Measurements from ENCODE around the gene ANKRD6. TPM values are rescaled to one million over a fixed set of nuclear protein-coding genes. Genes with fewer than 3 reads are reported as not detected.

The ANKRD6 gene
- total RNA-seq, 2 experiments from 2014 or later, result 2.4 to 7.0 TPM

DNA sequence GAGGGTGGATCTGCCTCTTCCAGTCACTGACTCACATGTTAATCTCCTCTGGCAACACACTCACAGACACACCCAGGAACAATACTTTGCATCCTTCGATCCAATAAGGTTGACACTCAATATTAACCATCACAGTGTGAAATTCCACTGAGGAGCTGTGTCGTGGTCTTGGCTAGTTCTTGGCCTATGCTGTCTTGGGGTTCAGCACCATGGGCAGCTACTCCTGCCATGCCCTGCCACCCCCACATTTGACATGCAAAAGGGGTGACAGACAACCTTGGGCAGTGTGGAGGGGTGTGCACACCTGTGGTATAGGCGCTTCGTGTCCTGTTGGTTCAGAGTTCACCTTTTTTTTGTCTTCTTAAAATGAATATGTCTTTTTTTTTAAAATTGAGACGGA lies 25.8 kb downstream of the ANKRD6 start:
- Histone ChIP-seq H3K9me3 (ENCODE audit: low read length) (no peaks in the 10 kb centered on the region), H3K4me3 (ENCODE audit: low read depth, low read length, poor library complexity, severe bottlenecking) (no peak overlapping the region), H3K36me3 (ENCODE audit: insufficient read depth, low read length) (no peaks in the 10 kb centered on the region), H3K4me2 (ENCODE audit: low read length) (no peak overlapping the region), H3K27ac (ENCODE audit: low read depth, low read length, poor library complexity, severe bottlenecking) (no peak overlapping the region), H4K20me1 (ENCODE audit: insufficient read depth, low read length) (no peaks in the 10 kb centered on the region), H3K4me1 (ENCODE audit: insufficient read depth, low read length, poor library complexity, severe bottlenecking) (no peaks in the 10 kb centered on the region), H3K79me2 (ENCODE audit: insufficient read depth, low read depth, low read length) (no peaks in the 10 kb centered on the region), H3K9me2 (ENCODE audit: insufficient read depth, low read length) (no peaks in the 10 kb centered on the region), H2AFZ (ENCODE audit: low read length) (no peak overlapping the region)
- intact Hi-C loops (cut with micrococcal nuclease; ENCODE audit: unreplicated experiment), result no loop called here
- TF ChIP-seq, protein P1, sequence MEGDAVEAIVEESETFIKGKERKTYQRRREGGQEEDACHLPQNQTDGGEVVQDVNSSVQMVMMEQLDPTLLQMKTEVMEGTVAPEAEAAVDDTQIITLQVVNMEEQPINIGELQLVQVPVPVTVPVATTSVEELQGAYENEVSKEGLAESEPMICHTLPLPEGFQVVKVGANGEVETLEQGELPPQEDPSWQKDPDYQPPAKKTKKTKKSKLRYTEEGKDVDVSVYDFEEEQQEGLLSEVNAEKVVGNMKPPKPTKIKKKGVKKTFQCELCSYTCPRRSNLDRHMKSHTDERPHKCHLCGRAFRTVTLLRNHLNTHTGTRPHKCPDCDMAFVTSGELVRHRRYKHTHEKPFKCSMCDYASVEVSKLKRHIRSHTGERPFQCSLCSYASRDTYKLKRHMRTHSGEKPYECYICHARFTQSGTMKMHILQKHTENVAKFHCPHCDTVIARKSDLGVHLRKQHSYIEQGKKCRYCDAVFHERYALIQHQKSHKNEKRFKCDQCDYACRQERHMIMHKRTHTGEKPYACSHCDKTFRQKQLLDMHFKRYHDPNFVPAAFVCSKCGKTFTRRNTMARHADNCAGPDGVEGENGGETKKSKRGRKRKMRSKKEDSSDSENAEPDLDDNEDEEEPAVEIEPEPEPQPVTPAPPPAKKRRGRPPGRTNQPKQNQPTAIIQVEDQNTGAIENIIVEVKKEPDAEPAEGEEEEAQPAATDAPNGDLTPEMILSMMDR (conservative IDR thresholded peaks at IDR 0.05; ENCODE audit: low read length), result no peak
- no peak for TF ChIP-seq EZH2phosphoT487 (IDR thresholded peaks at IDR 0.05; ENCODE audit: borderline replicate concordance, low read depth, low read length)
- POLR2A ChIA-PET, result interaction anchor here (0.6 to 1.8 kb wide), 2 partner anchors 10 to 481 kb away, joined by 4 to 5 read pairs; no protein-coding TSS in a partner anchor
- CTCF ChIA-PET (ENCODE audit: unreplicated experiment), result no interaction called here
- no TSS peak for BruUV-seq (replicated peaks)
- no peak for DNase-seq (ENCODE audit: low spot score)

DNA sequence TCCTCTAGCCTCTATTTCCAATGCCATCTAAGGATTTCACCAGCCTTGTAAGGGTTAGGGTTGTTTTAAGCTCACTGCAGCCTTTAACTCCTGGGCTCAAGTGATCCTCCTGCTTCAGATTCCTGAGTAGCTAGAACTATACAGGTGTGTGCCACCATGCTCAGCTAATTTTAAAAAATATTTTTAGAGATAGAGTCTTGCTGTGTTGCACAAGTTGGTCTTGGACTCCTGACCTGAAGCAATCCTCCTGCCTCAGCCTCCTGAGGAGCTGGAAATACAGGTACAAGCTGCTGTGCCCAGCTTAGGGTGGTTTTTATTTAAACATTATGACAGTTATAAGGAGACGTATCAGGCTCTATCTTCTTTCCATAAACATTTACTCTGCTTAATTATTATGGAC lies 26.5 kb downstream of the ANKRD6 start:
- CTCF ChIA-PET (ENCODE audit: unreplicated experiment), result interaction anchor here (0.7 kb wide), 1 partner anchor 9 kb away, joined by 3 read pairs; no protein-coding TSS in a partner anchor
- no peak overlapping the region for H3K27ac ChIP-seq (ENCODE audit: low read depth, low read length, poor library complexity, severe bottlenecking)
- H3K79me2 ChIP-seq (ENCODE audit: insufficient read depth, low read depth, low read length), result no peaks in the 10 kb centered on the region
- POLR2A ChIA-PET, result interaction anchor here (0.6 to 1.8 kb wide), 3 partner anchors 9 to 482 kb away, joined by 3 to 5 read pairs (median 4); no protein-coding TSS in a partner anchor
- no peak overlapping the region for H3K4me3 ChIP-seq (ENCODE audit: low read depth, low read length, poor library complexity, severe bottlenecking)
- no peaks in the 10 kb centered on the region for H4K20me1 ChIP-seq (ENCODE audit: insufficient read depth, low read length)
- no peak for TF ChIP-seq EZH2phosphoT487 (IDR thresholded peaks at IDR 0.05; ENCODE audit: borderline replicate concordance, low read depth, low read length)
- TF ChIP-seq, protein P1 (conservative IDR thresholded peaks at IDR 0.05; ENCODE audit: low read length), result no peak
- BruUV-seq (replicated peaks), result no TSS peak
- H3K9me2 ChIP-seq (ENCODE audit: insufficient read depth, low read length), result no peaks in the 10 kb centered on the region
- no peaks in the 10 kb centered on the region for H3K9me3 ChIP-seq (ENCODE audit: low read length)
- no peak overlapping the region for H3K4me2 ChIP-seq (ENCODE audit: low read length)
- H3K36me3 ChIP-seq (ENCODE audit: insufficient read depth, low read length), result no peaks in the 10 kb centered on the region
- intact Hi-C loops (cut with micrococcal nuclease; ENCODE audit: unreplicated experiment), result no loop called here
- no peak for DNase-seq (ENCODE audit: low spot score)
- no peaks in the 10 kb centered on the region for H3K4me1 ChIP-seq (ENCODE audit: insufficient read depth, low read length, poor library complexity, severe bottlenecking)
- H2AFZ ChIP-seq (ENCODE audit: low read length), result no peak overlapping the region

DNA sequence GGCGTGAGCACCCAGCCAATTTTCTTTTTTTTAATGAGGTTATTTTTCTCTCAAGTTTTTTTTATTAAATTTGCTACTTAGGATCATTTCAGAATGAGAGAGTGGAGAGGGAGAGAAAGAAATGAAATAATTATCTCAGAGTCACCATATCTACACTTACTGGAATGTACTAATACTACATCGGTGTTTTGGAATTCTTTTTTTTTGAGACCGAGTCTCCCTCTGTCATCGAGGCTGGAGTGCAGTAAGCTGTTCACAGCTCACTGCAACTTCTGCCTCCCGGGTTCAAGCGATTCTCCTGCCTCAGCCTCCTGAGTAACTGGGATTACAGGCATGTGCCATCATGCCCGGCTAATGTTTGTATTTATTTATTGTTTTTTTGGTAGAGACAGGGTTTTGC lies 27.8 kb downstream of the ANKRD6 start:
- ChIA-PET CTCF (ENCODE audit: unreplicated experiment) (no interaction called here), POLR2A (interaction anchor here (0.7 to 0.8 kb wide), 2 partner anchors 13 to 190 kb away, joined by 3 to 4 read pairs; no protein-coding TSS in a partner anchor)
- Histone ChIP-seq H3K4me2 (ENCODE audit: low read length) (no peak overlapping the region), H4K20me1 (ENCODE audit: insufficient read depth, low read length) (no peaks in the 10 kb centered on the region), H3K79me2 (ENCODE audit: insufficient read depth, low read depth, low read length) (no peaks in the 10 kb centered on the region), H3K36me3 (ENCODE audit: insufficient read depth, low read length) (no peaks in the 10 kb centered on the region), H3K9me2 (ENCODE audit: insufficient read depth, low read length) (no peaks in the 10 kb centered on the region), H3K4me3 (ENCODE audit: low read depth, low read length, poor library complexity, severe bottlenecking) (no peak overlapping the region), H3K27ac (ENCODE audit: low read depth, low read length, poor library complexity, severe bottlenecking) (no peak overlapping the region), H3K9me3 (ENCODE audit: low read length) (no peaks in the 10 kb centered on the region), H3K4me1 (ENCODE audit: insufficient read depth, low read length, poor library complexity, severe bottlenecking) (no peaks in the 10 kb centered on the region), H2AFZ (ENCODE audit: low read length) (no peak overlapping the region)
- no TSS peak for BruUV-seq (replicated peaks)
- intact Hi-C loops (cut with micrococcal nuclease; ENCODE audit: unreplicated experiment), result no loop called here
- no peak for DNase-seq (ENCODE audit: low spot score)
- no peak for TF ChIP-seq EZH2phosphoT487 (IDR thresholded peaks at IDR 0.05; ENCODE audit: borderline replicate concordance, low read depth, low read length)
- TF ChIP-seq, protein P1 (conservative IDR thresholded peaks at IDR 0.05; ENCODE audit: low read length), result no peak
